ENCODE data around the gene ALB. TPM values are rescaled to one million over a fixed set of nuclear protein-coding genes. Genes with fewer than 3 reads are reported as not detected.

Gene ALB
- total RNA-seq, 1 experiment from 2014 or later = 23.4 TPM

DNA sequence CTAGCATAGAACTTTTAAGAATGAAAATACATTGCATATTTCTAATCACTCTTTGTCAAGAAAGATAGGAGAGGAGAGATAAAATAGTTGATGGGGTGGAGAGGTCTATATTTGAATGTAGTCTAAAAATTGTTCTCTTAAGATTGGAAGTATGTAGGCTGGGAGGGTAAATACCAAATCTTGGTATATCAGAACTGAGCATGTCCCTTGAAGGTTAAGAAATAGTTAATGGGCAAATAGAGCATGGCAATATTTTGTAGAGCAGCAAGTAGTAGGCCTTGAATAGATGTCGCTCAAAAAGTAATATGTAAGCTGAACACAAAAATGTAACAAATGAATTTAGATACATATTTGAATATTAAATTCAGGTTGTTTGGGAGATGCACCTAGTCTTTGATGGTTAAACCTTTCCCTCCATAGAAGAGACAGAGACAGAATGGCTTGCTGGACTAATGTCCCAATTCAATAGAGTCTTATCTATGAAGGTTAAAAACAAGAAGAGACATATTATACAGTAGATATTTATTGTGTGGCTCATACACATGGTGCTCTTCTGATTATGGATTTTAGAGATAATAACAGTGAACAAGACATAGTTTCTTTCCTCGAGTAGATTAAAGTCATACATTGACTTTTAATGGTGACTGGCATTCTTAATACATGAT lies 12.5 kb downstream of the ALB start:
- ChIA-PET POLR2A (no interaction called here), CTCF (interaction anchor here (2.8 kb wide), 1 partner anchor 30 kb away, joined by 8 read pairs; no protein-coding TSS in a partner anchor)
- H3K36me3 Mint-ChIP-seq = no peaks in the 10 kb centered on the region
- no peaks in the 10 kb centered on the region for H3K9me3 Mint-ChIP-seq
- TF ChIP-seq, protein P1, sequence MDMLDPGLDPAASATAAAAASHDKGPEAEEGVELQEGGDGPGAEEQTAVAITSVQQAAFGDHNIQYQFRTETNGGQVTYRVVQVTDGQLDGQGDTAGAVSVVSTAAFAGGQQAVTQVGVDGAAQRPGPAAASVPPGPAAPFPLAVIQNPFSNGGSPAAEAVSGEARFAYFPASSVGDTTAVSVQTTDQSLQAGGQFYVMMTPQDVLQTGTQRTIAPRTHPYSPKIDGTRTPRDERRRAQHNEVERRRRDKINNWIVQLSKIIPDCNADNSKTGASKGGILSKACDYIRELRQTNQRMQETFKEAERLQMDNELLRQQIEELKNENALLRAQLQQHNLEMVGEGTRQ (CRISPR knock-in tag; IDR thresholded peaks at IDR 0.05) = no peak
- TF ChIP-seq, protein P2, sequence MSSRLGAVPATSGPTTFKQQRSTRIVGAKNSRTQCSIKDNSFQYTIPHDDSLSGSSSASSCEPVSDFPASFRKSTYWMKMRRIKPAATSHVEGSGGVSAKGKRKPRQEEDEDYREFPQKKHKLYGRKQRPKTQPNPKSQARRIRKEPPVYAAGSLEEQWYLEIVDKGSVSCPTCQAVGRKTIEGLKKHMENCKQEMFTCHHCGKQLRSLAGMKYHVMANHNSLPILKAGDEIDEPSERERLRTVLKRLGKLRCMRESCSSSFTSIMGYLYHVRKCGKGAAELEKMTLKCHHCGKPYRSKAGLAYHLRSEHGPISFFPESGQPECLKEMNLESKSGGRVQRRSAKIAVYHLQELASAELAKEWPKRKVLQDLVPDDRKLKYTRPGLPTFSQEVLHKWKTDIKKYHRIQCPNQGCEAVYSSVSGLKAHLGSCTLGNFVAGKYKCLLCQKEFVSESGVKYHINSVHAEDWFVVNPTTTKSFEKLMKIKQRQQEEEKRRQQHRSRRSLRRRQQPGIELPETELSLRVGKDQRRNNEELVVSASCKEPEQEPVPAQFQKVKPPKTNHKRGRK (CRISPR knock-in tag; IDR thresholded peaks at IDR 0.05; ENCODE audit: borderline replicate concordance) = no peak
- TF ChIP-seq FOXP1 (CRISPR knock-in tag; IDR thresholded peaks at IDR 0.05; ENCODE audit: borderline replicate concordance) = no peak
- TF ChIP-seq TEAD4 (CRISPR knock-in tag; IDR thresholded peaks at IDR 0.05) = no peak
- TF ChIP-seq CREB1 (CRISPR knock-in tag; IDR thresholded peaks at IDR 0.05) = no peak
- no peak for TF ChIP-seq ELF4 (CRISPR knock-in tag; IDR thresholded peaks at IDR 0.05; ENCODE audit: low read depth)
- TF ChIP-seq NFATC4 (CRISPR knock-in tag; IDR thresholded peaks at IDR 0.05) = no peak
- TF ChIP-seq, protein P3, sequence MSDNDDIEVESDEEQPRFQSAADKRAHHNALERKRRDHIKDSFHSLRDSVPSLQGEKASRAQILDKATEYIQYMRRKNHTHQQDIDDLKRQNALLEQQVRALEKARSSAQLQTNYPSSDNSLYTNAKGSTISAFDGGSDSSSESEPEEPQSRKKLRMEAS (CRISPR knock-in tag; IDR thresholded peaks at IDR 0.05) = no peak
- no peak for TF ChIP-seq ZNF423 (CRISPR knock-in tag; IDR thresholded peaks at IDR 0.05)
- no peak for TF ChIP-seq SOX15 (CRISPR knock-in tag; IDR thresholded peaks at IDR 0.05)
- TF ChIP-seq, protein P4, sequence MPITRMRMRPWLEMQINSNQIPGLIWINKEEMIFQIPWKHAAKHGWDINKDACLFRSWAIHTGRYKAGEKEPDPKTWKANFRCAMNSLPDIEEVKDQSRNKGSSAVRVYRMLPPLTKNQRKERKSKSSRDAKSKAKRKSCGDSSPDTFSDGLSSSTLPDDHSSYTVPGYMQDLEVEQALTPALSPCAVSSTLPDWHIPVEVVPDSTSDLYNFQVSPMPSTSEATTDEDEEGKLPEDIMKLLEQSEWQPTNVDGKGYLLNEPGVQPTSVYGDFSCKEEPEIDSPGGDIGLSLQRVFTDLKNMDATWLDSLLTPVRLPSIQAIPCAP (CRISPR knock-in tag; IDR thresholded peaks at IDR 0.05) = no peak
- H3K27ac Mint-ChIP-seq = no peak overlapping the region
- H3K4me3 Mint-ChIP-seq = no peak overlapping the region
- ATAC-seq (no peak), DNase-seq (ENCODE audit: low spot score) (no peak)
- H3K27me3 Mint-ChIP-seq (ENCODE audit: low read depth) = no peaks in the 10 kb centered on the region
- H3K4me1 Mint-ChIP-seq = peaks cover 3% of the 10 kb centered on the region; the same call in 1 of the 2 replicates

DNA sequence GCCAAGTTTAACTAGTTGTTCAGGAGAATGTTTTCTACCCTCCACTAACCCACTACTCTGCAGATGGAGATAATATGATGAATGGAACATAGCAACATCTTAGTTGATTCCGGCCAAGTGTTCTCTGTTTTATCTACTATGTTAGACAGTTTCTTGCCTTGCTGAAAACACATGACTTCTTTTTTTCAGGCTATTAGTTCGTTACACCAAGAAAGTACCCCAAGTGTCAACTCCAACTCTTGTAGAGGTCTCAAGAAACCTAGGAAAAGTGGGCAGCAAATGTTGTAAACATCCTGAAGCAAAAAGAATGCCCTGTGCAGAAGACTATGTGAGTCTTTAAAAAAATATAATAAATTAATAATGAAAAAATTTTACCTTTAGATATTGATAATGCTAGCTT lies 13.3 kb downstream of the ALB start:
- no peak for DNase-seq (ENCODE audit: low spot score)
- H3K4me3 Mint-ChIP-seq = no peak overlapping the region
- no peak for ATAC-seq
- POLR2A ChIA-PET = no interaction called here
- H3K9me3 Mint-ChIP-seq = no peaks in the 10 kb centered on the region
- no peak overlapping the region for H3K27ac Mint-ChIP-seq
- H3K27me3 Mint-ChIP-seq (ENCODE audit: low read depth) = no peaks in the 10 kb centered on the region
- H3K4me1 Mint-ChIP-seq = peaks cover 3% of the 10 kb centered on the region; the same call in 1 of the 2 replicates
- CTCF ChIA-PET = interaction anchor here (2.4 kb wide), 1 partner anchor 29 kb away, joined by 7 read pairs; no protein-coding TSS in a partner anchor
- no peaks in the 10 kb centered on the region for H3K36me3 Mint-ChIP-seq
- TF ChIP-seq TEAD4 (CRISPR knock-in tag; IDR thresholded peaks at IDR 0.05) (no peak), GABPB1 (CRISPR knock-in tag; IDR thresholded peaks at IDR 0.05) (no peak), FOXK1 (CRISPR knock-in tag; IDR thresholded peaks at IDR 0.05) (no peak), NFATC4 (CRISPR knock-in tag; IDR thresholded peaks at IDR 0.05) (no peak), ESRRA (CRISPR knock-in tag; IDR thresholded peaks at IDR 0.05; ENCODE audit: borderline replicate concordance) (no peak), SMAD4 (CRISPR knock-in tag; IDR thresholded peaks at IDR 0.05) (no peak), TCF7 (CRISPR knock-in tag; IDR thresholded peaks at IDR 0.05; ENCODE audit: low read depth) (no peak), ZBTB21 (CRISPR knock-in tag; IDR thresholded peaks at IDR 0.05; ENCODE audit: borderline replicate concordance) (no peak), SP1 (CRISPR knock-in tag; conservative IDR thresholded peaks at IDR 0.05) (no peak), RORB (CRISPR knock-in tag; IDR thresholded peaks at IDR 0.05) (no peak), SOX15 (CRISPR knock-in tag; IDR thresholded peaks at IDR 0.05) (no peak), FOXP1 (CRISPR knock-in tag; IDR thresholded peaks at IDR 0.05; ENCODE audit: borderline replicate concordance) (no peak)
- TF ChIP-seq, protein P5, sequence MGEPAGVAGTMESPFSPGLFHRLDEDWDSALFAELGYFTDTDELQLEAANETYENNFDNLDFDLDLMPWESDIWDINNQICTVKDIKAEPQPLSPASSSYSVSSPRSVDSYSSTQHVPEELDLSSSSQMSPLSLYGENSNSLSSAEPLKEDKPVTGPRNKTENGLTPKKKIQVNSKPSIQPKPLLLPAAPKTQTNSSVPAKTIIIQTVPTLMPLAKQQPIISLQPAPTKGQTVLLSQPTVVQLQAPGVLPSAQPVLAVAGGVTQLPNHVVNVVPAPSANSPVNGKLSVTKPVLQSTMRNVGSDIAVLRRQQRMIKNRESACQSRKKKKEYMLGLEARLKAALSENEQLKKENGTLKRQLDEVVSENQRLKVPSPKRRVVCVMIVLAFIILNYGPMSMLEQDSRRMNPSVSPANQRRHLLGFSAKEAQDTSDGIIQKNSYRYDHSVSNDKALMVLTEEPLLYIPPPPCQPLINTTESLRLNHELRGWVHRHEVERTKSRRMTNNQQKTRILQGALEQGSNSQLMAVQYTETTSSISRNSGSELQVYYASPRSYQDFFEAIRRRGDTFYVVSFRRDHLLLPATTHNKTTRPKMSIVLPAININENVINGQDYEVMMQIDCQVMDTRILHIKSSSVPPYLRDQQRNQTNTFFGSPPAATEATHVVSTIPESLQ (CRISPR knock-in tag; IDR thresholded peaks at IDR 0.05) = no peak
- TF ChIP-seq, protein P6, sequence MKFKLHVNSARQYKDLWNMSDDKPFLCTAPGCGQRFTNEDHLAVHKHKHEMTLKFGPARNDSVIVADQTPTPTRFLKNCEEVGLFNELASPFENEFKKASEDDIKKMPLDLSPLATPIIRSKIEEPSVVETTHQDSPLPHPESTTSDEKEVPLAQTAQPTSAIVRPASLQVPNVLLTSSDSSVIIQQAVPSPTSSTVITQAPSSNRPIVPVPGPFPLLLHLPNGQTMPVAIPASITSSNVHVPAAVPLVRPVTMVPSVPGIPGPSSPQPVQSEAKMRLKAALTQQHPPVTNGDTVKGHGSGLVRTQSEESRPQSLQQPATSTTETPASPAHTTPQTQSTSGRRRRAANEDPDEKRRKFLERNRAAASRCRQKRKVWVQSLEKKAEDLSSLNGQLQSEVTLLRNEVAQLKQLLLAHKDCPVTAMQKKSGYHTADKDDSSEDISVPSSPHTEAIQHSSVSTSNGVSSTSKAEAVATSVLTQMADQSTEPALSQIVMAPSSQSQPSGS (CRISPR knock-in tag; IDR thresholded peaks at IDR 0.05; ENCODE audit: borderline replicate concordance, low read depth) = no peak
- TF ChIP-seq, protein P7, sequence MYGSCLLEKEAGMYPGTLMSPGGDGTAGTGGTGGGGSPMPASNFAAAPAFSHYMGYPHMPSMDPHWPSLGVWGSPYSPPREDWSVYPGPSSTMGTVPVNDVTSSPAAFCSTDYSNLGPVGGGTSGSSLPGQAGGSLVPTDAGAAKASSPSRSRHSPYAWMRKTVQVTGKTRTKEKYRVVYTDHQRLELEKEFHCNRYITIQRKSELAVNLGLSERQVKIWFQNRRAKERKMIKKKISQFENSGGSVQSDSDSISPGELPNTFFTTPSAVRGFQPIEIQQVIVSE (CRISPR knock-in tag; IDR thresholded peaks at IDR 0.05; ENCODE audit: borderline replicate concordance) = no peak
